ENCODE data around the gene TAGLN3. TPM values are rescaled to one million over a fixed set of nuclear protein-coding genes. Genes with fewer than 3 reads are reported as not detected.

The TAGLN3 gene
- total and polyA plus RNA-seq, 2 of the 13 experiments (the other 11 are each of a cell fraction or from before 2014, with no cell fraction given), result 0.51 to 0.91 TPM

- TF ChIP-seq MLX (CRISPR knock-in tag; IDR thresholded peaks at IDR 0.05), result no peak
- peak; percentile 88 for TF ChIP-seq PRDM10 (CRISPR knock-in tag; IDR thresholded peaks at IDR 0.05; ENCODE audit: low read depth)
- no peak for TF ChIP-seq ZNF543 (CRISPR knock-in tag; IDR thresholded peaks at IDR 0.05)
- TF ChIP-seq CCDC6 (CRISPR knock-in tag; IDR thresholded peaks at IDR 0.05), result no peak
- TF ChIP-seq DNMT1 (CRISPR knock-in tag; IDR thresholded peaks at IDR 0.05), result no peak
- TF ChIP-seq ZNF570 (CRISPR knock-in tag; IDR thresholded peaks at IDR 0.05; ENCODE audit: borderline replicate concordance), result no peak
- no peak for TF ChIP-seq ZNF18 (CRISPR knock-in tag; IDR thresholded peaks at IDR 0.05; ENCODE audit: insufficient replicate concordance)
- TF ChIP-seq SOX6 (IDR thresholded peaks at IDR 0.05), result no peak
- TF ChIP-seq SOX6 (CRISPR knock-in tag; IDR thresholded peaks at IDR 0.05), result 0 out of 2 replicates have a peak, but pooled peaks have one; percentile 16
- TF ChIP-seq ZNF432 (CRISPR knock-in tag; IDR thresholded peaks at IDR 0.05; ENCODE audit: borderline replicate concordance), result no peak
- no peak for TF ChIP-seq ZNF44 (CRISPR knock-in tag; IDR thresholded peaks at IDR 0.05)
- no peak for TF ChIP-seq ZNF280D (CRISPR knock-in tag; IDR thresholded peaks at IDR 0.05)
- no peak for TF ChIP-seq SIX1 (CRISPR knock-in tag; IDR thresholded peaks at IDR 0.05; ENCODE audit: borderline replicate concordance)
- TF ChIP-seq RFX1 (IDR thresholded peaks at IDR 0.05), result peak; percentile 31; the same call in 1 of the 2 replicates
- TF ChIP-seq ZNF768 (CRISPR knock-in tag; IDR thresholded peaks at IDR 0.05), result no peak
- TF ChIP-seq SIN3B (IDR thresholded peaks at IDR 0.05; ENCODE audit: low read length), result no peak
- no peak for TF ChIP-seq PAF1 (CRISPR knock-in tag; IDR thresholded peaks at IDR 0.05)
- no peak for TF ChIP-seq GMEB2 (CRISPR knock-in tag; IDR thresholded peaks at IDR 0.05; ENCODE audit: low read depth)
- TF ChIP-seq CTCF (CRISPR knock-in tag; IDR thresholded peaks at IDR 0.05), result no peak
Observed at GRCh38 chr3:112042842-112043280, 44.1 kb downstream of the TAGLN3 start (continued).
